HepG2 (cell line): ENCODE measurements around the gene ALDH4A1. TPM values are rescaled to one million over a fixed set of nuclear protein-coding genes. Genes with fewer than 3 reads are reported as not detected.

Experiments
- ATF7 ChIP-seq, 2 experiments: fragments of 450-650 bp in 1 of 2; sonication (generic) in 1 of 2; formaldehyde crosslinking in 1 of 2; IDR thresholded peaks; 2 replicates each; pipeline versions ENCODE4 v1.4.0 to v1.6.1; 2016 to 2020; ENCODE audit warnings: antibody characterized with exemption in 1 of 2, mild to moderate bottlenecking in 1 of 2, missing genetic modification reagents in 1 of 2
- GABPB1 ChIP-seq: IDR thresholded peaks from 2 replicates; pipeline ENCODE4 v1.6.1; 2016; ENCODE audit warnings: mild to moderate bottlenecking, missing genetic modification reagents, moderate library complexity, missing compliant biosample characterization
- GZF1 ChIP-seq: sonication (generic); formaldehyde crosslinking; IDR thresholded peaks from 2 replicates; pipeline ENCODE4 v1.5.1; 2020; ENCODE audit warnings: mild to moderate bottlenecking, missing genetic modification reagents
- KAT2B ChIP-seq: fragments of 150-350 bp; IDR thresholded peaks from 2 replicates; pipeline ENCODE4 v1.6.1; 2014; ENCODE audit warnings: low read depth, low read length, borderline replicate concordance
- MED1 ChIP-seq: sonication (generic); formaldehyde crosslinking; IDR thresholded peaks from 2 replicates; pipeline ENCODE4 v1.4.0; 2020; ENCODE audit warnings: missing genetic modification reagents
- MTF1 ChIP-seq: sonication (generic); formaldehyde crosslinking; IDR thresholded peaks from 2 replicates; pipeline ENCODE4 v1.5.0; 2020; ENCODE audit warnings: missing genetic modification reagents
- NFRKB ChIP-seq: fragments of 450-650 bp; IDR thresholded peaks from 2 replicates; pipeline ENCODE4 v1.6.1; 2017
- PLSCR1 ChIP-seq: sonication (generic); formaldehyde crosslinking; IDR thresholded peaks from 2 replicates; pipeline ENCODE4 v1.5.0; 2020; ENCODE audit warnings: missing genetic modification reagents, mild to moderate bottlenecking, borderline replicate concordance
- RARA ChIP-seq: IDR thresholded peaks from 2 replicates; pipeline ENCODE4 v1.6.1; 2016; ENCODE audit warnings: missing genetic modification reagents, missing compliant biosample characterization
- REPIN1 ChIP-seq: sonication (generic); formaldehyde crosslinking; IDR thresholded peaks from 2 replicates; pipeline ENCODE4 v1.8.0; 2022; ENCODE audit warnings: missing genetic modification reagents, low read depth, mild to moderate bottlenecking, borderline replicate concordance
- USF2 ChIP-seq, 2 experiments: sonication (generic) in 1 of 2; formaldehyde crosslinking in 1 of 2; IDR thresholded peaks; 2 replicates each; pipeline versions ENCODE4 v1.5.1 to v1.6.1; 2011 to 2020; ENCODE audit warnings: borderline replicate concordance in 1 of 2, low read depth in 1 of 2, low read length in 1 of 2, mild to moderate bottlenecking in 1 of 2, missing genetic modification reagents in 1 of 2, moderate library complexity in 1 of 2
- XRCC5 ChIP-seq: fragments of 200-400 bp; formaldehyde crosslinking; optimal IDR thresholded peaks from 2 replicates; pipeline ENCODE3; 2017; ENCODE audit warnings: mild to moderate bottlenecking, low read length
- ZFX ChIP-seq: sonication (generic); formaldehyde crosslinking; IDR thresholded peaks from 2 replicates; pipeline ENCODE4 v1.4.0; 2020; ENCODE audit warnings: mild to moderate bottlenecking, low read depth, missing genetic modification reagents, moderate library complexity
- polyA plus RNA-seq, 8 experiments: library from polyadenylated mRNA; depleted of rRNA in 3 of 8; stranded (reverse) in 7 of 8; unstranded in 1 of 8; fragments of >200 nt; fragmentation: Illumina TruSeq in 4 of 8; extraction: Trizol in 4 of 8; gene quantifications; 2 replicates each; pipeline versions ENCODE4 v1.2.1 to v1.2.3, GENCODE V29; 2011 to 2016; ENCODE audit warnings: low read depth in 4 of 8, missing spikeins in 1 of 8, mixed read lengths in 1 of 8; ENCODE audit not compliant: insufficient read depth in 1 of 8
- total RNA-seq, 5 experiments: library from RNA; depleted of rRNA; stranded (reverse); fragments of >200 nt; fragmentation: Illumina TruSeq; extraction: Trizol; gene quantifications; 2 replicates each; pipeline ENCODE4 v1.2.3, GENCODE V29; 2016; ENCODE audit warnings: low read depth in 1 of 5
- TF ChIP-seq, protein P1 (sequence below): sonication (generic); formaldehyde crosslinking; IDR thresholded peaks from 2 replicates; pipeline ENCODE4 v1.5.0; 2020; ENCODE audit warnings: mild to moderate bottlenecking, missing genetic modification reagents

Gene ALDH4A1
- total and polyA plus RNA-seq, 2 of the 13 experiments (the other 11 are each of a cell fraction or from before 2014, with no cell fraction given): 76.4 to 240 TPM

DNA sequence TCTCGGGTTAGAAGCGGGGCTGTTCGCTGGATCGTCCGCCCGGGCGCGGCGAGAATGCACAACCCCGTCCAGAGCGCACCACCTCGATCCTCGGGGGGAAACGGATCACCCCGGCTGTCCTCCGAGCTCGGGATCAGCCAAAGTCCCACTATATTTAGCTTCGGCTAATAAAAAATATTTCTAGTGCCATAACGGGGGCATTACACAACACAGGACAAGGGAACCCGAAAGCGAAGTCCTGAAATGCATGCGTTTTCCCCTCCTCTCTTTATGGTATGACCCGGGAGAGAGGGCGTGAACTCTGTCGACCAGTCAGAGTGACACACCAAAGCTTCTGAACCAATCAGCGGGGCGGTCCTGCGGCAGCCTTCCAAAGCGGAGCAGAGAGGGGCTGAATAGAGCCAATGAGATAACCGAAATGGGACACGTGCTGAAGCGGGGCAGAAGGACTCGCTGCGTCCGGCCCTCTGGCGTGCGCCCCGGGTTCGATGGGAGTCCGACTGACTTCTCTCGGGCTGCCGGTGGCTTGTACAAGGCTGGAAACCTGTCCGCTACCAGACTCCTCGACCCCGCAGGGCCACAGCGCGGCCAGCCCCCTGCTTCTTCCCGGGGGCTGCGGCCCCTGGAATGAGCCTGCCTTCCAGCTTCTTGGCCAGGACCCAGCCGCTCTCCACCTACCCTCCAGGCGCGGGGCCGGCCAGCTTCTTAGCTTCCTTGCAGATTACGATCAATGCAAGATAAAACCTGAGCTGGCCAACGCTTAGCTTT lies at the start of gene ALDH4A1 (continued):
- TF ChIP-seq USF2 (IDR thresholded peaks at IDR 0.05; ENCODE audit: low read depth, low read length): peak; percentile 96
- peak; percentile 97; the same call in 1 of the 2 replicates for TF ChIP-seq USF2 (CRISPR knock-in tag; IDR thresholded peaks at IDR 0.05; ENCODE audit: borderline replicate concordance)
- peak; percentile 88 for TF ChIP-seq ATF7 (IDR thresholded peaks at IDR 0.05)
- TF ChIP-seq ATF7 (CRISPR knock-in tag; IDR thresholded peaks at IDR 0.05): no peak
- 0 out of 2 replicates have a peak, but pooled peaks have one; percentile 16 for TF ChIP-seq REPIN1 (CRISPR knock-in tag)
- TF ChIP-seq MED1 (CRISPR knock-in tag): peak; percentile 49
- TF ChIP-seq, protein P1, sequence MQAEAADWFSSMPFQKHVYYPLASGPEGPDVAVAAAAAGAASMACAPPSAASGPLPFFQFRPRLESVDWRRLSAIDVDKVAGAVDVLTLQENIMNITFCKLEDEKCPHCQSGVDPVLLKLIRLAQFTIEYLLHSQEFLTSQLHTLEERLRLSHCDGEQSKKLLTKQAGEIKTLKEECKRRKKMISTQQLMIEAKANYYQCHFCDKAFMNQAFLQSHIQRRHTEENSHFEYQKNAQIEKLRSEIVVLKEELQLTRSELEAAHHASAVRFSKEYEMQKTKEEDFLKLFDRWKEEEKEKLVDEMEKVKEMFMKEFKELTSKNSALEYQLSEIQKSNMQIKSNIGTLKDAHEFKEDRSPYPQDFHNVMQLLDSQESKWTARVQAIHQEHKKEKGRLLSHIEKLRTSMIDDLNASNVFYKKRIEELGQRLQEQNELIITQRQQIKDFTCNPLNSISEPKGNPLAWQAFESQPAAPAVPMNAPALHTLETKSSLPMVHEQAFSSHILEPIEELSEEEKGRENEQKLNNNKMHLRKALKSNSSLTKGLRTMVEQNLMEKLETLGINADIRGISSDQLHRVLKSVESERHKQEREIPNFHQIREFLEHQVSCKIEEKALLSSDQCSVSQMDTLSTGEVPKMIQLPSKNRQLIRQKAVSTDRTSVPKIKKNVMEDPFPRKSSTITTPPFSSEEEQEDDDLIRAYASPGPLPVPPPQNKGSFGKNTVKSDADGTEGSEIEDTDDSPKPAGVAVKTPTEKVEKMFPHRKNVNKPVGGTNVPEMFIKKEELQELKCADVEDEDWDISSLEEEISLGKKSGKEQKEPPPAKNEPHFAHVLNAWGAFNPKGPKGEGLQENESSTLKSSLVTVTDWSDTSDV (CRISPR knock-in tag): no peak
- peak; percentile 10; the same call in 1 of the 2 replicates for TF ChIP-seq RARA (CRISPR knock-in tag)
- TF ChIP-seq PLSCR1 (CRISPR knock-in tag): no peak
- peak; percentile 42; the same call in 1 of the 2 replicates for TF ChIP-seq GABPB1
- TF ChIP-seq MTF1 (CRISPR knock-in tag): no peak
- no peak for TF ChIP-seq GZF1 (CRISPR knock-in tag)
- no peak for TF ChIP-seq NFRKB
- TF ChIP-seq KAT2B: no peak
- TF ChIP-seq ZFX: peak; percentile 59; the same call in 1 of the 2 replicates
- peak; percentile 32 for TF ChIP-seq XRCC5
